Mammary epithelial cell (primary cell): ENCODE results near the gene HLCS.
"Not testable (repeated sequence)": the region's sequence is repeated elsewhere in the genome, so short reads cannot be mapped to it uniquely, and the experiment has no call there.

ENCODE experiments used
- EZH2 ChIP-seq: IDR thresholded peaks from 2 replicates; pipeline ENCODE4 v1.6.1; 2012; ENCODE audit warnings: low read length, inconsistent platforms, borderline replicate concordance
- TF ChIP-seq, protein P1 (sequence below), 2 donors: IDR thresholded peaks in 1 of 2; conservative IDR thresholded peaks in 1 of 2; 2 replicates each; pipeline ENCODE4 v1.5.1; 2011 to 2012; ENCODE audit warnings: inconsistent platforms in 2 of 2, low read length in 2 of 2, mild to moderate bottlenecking in 2 of 2, control low read depth in 1 of 2, low read depth in 1 of 2; ENCODE audit not compliant: insufficient read depth in 1 of 2; ENCODE audit errors: extremely low read depth in 1 of 2

DNA sequence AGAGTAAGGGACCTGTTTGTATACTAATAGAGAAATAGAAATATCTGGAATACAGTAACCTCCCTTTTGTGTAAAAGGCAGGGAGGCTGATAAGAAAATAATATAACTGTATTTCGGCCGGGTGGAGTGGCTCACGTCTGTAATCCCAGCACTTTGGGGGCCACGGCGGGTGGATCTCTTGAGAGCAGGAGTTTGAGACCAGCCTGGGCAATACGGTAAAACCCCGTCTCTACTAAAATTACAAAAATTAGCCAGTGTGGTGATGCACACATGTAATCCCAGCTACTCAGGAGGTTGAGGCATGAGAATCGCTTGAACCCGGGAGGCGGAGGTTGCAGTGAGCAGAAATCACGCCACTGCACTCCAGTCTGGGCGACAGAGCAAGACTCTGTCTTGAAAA, 28.8 kb upstream of the HLCS start:
- TF ChIP-seq, protein P1, sequence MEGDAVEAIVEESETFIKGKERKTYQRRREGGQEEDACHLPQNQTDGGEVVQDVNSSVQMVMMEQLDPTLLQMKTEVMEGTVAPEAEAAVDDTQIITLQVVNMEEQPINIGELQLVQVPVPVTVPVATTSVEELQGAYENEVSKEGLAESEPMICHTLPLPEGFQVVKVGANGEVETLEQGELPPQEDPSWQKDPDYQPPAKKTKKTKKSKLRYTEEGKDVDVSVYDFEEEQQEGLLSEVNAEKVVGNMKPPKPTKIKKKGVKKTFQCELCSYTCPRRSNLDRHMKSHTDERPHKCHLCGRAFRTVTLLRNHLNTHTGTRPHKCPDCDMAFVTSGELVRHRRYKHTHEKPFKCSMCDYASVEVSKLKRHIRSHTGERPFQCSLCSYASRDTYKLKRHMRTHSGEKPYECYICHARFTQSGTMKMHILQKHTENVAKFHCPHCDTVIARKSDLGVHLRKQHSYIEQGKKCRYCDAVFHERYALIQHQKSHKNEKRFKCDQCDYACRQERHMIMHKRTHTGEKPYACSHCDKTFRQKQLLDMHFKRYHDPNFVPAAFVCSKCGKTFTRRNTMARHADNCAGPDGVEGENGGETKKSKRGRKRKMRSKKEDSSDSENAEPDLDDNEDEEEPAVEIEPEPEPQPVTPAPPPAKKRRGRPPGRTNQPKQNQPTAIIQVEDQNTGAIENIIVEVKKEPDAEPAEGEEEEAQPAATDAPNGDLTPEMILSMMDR (conservative IDR thresholded peaks at IDR 0.05 in 1 of 2, IDR thresholded peaks at IDR 0.05 in 1 of 2; ENCODE audit: extremely low read depth in 1 of 2, insufficient read depth in 1 of 2, low read depth in 1 of 2, low read length in 2 of 2), result not testable (repeated sequence)
- not testable (repeated sequence) for TF ChIP-seq EZH2
